A549 treated with dexamethasone at 1 μM for 4 hours (cell line): ENCODE data around the gene ABR. TPM values are rescaled to one million over a fixed set of nuclear protein-coding genes. Genes with fewer than 3 reads are reported as not detected.

ENCODE experiments used
- total RNA-seq: library from RNA; stranded (reverse); fragments of 200-300 nt; extraction: Qiagen RNA extraction; gene quantifications from 5 replicates; pipeline ENCODE4 v1.2.3, GENCODE V29; 2022

ABR gene
- total RNA-seq = 113 to 149 TPM (median 145 TPM) in 5 replicates

GRCh38 chr17:1179818-1180742 lies at the start of gene ABR:
Gene ABR (minus strand): TSS chr17:1179981. CDS start chr17:1179727, 254 bp downstream.

GRCh38 chr17:996554-997344 lies 183.0 kb downstream of the ABR start, which contains the start of gene TIMM22:
Gene TIMM22 (plus strand): TSS chr17:997129. CDS start chr17:997143, 14 bp downstream.

DNA sequence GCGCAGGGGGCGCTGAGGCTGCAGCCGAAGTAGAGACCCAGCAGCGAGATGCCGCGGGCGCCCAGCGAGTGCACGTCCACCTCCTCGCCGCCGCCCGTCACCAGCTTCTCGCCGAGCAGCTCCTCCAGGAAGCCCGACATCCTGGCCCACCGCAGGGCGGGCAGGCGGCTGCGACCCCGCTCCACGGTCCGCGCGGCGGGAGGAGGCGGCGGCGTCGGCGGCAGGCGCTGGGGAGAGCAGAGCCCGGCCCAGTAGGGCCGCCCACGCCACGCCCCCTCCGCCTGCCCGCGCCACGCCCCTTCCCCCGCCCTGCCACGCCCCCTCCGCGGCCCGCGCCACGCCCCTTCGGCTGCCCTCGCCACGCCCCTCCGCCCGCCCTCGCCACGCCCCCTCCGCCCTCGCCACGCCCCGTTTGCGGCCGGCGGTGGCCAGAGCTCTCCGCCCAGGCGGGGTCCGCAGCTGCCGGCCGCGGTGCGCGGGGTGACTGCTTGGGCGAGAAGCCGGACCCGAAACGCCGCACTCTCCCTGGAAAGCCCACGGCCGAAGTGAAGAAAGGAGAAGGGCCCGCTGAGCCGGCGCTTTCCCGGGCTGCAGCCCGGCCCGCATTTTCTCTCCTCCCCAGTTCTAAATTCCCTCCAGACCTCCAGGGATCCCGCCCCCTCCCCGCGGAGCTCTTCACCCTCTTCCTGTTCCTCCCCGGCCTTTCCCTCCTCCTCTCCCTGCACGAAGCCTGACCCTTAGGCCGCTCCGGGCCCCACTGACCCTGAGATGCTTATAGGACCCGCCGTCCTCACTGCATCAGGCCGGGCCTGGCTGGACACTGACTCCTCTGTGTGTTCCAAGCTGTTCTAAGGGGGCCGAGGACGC lies 200.0 kb downstream of the ABR start, which contains the start of gene NXN:
TSS of gene NXN (minus strand) at position 238 of the 867 bp plus-strand sequence.

Other genes starting within 250 kb of the ABR start
- 20.0 to 27.7 TPM (median 26.7 TPM) in 5 replicates for gene NXN, start 200.2 kb downstream of the ABR start, total RNA-seq
- gene TIMM22, start 182.9 kb downstream of the ABR start, total RNA-seq = 28.3 to 31.0 TPM (median 29.1 TPM) in 5 replicates
- gene BHLHA9, start 90.5 kb upstream of the ABR start, total RNA-seq = not detected in 5 replicates
- gene TRARG1, start 99.7 kb upstream of the ABR start, total RNA-seq = not detected in 5 replicates
- 632 to 1,159 TPM (median 671 TPM) in 5 replicates for gene YWHAE, start 220.2 kb upstream of the ABR start, total RNA-seq